GM21381 (cell line): ENCODE data around the gene SMIM8.

Experiments used
- ATAC-seq: cut with Tn5 transposase; IDR thresholded peaks from one replicate; pipeline ENCODE4 v1.9.1; 2021; ENCODE audit warnings: mild to moderate bottlenecking, moderate library complexity; ENCODE audit not compliant: unreplicated experiment

The SMIM8 gene

DNA sequence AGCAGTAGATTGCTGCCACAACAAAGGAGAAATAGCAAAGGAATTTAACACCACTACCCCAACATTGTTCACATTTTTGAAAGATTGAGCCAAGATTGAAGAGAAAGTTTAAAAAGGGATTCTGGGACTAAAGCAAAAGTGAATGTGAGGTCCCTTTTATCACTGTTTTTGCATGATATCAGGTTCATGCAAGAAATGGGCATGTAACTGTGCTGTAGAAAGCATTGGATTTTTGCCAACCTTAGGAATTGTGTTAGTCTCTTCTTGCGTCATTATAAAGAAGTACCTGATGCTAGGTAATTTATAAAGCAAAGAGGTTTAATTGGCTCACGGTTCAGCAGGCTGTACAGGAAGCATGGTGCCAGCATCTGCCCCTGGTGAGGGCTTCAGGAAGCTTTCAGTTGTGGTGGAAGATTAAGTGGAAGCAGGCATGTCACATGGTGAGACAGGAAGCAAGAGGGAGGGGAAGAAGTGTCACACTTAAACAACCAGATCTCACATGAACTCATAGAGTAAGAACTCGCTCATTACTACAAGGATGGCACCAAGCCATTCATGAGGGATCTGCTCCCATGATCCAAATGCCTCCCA is 11.3 kb downstream of the SMIM8 start:
- no peak for ATAC-seq

GRCh38 chr6:87334683-87335082 is 12.3 kb downstream of the SMIM8 start:
- no peak for ATAC-seq

GRCh38 chr6:87336367-87336766 is 14.0 kb downstream of the SMIM8 start:
- ATAC-seq, result no peak

GRCh38 chr6:87340230-87340629 is 17.8 kb downstream of the SMIM8 start:
- ATAC-seq, result no peak

- no peak for ATAC-seq
Measured at GRCh38 chr6:87341158-87341557, 18.8 kb downstream of the SMIM8 start.

GRCh38 chr6:87341899-87342298 is 19.5 kb downstream of the SMIM8 start:
- peak; percentile 89 for ATAC-seq

GRCh38 chr6:87342829-87343228 is 20.4 kb downstream of the SMIM8 start:
- no peak for ATAC-seq

- ATAC-seq, result no peak
Measured at GRCh38 chr6:87344731-87345130, 22.3 kb downstream of the SMIM8 start, which contains the start of gene C6orf163. Gene C6orf163 (plus strand): TSS chr6:87344813. CDS start chr6:87345100, 287 bp downstream.

- ATAC-seq, result no peak
Measured at GRCh38 chr6:87346700-87347099, 24.3 kb downstream of the SMIM8 start.

GRCh38 chr6:87349896-87350295 is 27.5 kb downstream of the SMIM8 start:
- ATAC-seq, result no peak

DNA sequence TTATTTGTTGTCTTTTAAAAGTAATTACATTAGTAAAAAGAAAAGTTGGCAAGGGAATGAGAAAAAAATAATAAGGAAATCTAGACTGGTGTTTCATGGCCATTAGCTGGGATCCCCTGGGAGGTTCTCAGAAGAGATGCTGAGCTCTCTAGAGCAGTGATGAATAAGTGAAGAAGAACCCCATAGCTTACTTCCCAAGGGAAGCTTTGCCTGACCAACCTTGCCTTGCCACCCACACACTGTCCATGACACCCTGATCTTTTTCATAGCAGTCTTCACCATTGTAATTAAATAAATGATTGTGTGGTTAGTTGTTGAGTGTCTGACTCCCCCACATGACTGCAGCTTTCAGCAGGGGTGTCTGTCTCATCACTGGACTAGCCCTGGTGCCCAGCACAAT is 28.1 kb downstream of the SMIM8 start:
- no peak for ATAC-seq

GRCh38 chr6:87351583-87351982 is 29.2 kb downstream of the SMIM8 start:
- no peak for ATAC-seq

- no peak for ATAC-seq
Measured at GRCh38 chr6:87356181-87356580, 33.8 kb downstream of the SMIM8 start.

- no peak for ATAC-seq
Measured at GRCh38 chr6:87357479-87358196, 35.2 kb downstream of the SMIM8 start.

GRCh38 chr6:87364602-87365252 is 42.3 kb downstream of the SMIM8 start:
- ATAC-seq, result no peak

DNA sequence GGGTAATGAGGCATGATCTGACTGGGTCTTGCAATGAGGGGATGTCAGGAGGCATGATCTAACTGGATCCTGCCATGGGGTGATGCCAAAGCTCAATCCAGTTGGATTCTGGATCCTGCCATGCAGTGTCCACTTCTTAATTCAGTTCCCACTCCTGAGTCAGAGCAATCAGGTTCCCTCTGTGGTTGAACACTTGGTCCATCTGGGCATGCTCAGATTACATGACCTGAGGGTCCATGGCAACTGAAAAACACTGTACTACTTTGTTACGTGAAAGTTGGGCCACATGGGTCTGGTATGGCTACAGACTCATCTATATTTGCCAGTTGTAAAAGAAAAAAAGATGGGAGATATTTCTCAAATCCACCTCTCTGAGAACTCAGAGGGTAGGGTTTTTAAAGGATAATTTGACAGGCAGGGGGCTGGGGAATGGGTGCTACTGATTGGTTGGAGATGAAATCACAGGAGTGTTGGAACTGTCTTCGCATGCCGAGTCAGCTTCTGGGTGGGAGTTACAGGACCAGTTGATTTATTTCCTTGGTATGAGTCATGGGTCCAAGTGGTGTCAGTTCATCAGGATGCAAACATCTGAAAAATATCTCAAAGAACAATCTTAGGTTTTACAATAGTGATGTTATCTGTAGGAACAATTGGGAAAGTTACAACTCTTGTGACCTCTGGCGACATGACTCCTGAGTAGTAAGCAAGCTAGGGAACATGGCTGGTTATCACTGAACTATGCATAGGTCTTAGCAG is 43.9 kb downstream of the SMIM8 start:
- ATAC-seq, result no peak

DNA sequence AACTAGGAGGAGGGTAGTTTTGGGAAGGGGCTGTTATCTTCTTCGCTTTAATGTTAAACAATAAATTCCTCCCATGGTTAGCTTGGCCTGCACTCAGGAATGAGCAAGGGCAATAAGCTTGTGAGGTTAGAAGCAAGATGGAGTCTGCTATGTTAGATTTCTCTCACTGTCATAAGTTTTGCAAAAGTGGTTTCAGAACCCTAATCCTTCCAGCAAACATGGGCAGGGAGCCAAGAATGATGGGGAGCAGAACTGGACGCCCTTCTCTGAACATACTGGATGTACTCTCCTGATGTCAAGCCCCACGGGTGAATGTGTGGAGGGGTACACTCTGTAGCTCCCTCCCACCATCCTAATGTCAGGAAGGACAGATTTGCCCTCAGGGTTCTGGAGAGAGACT is 44.5 kb downstream of the SMIM8 start:
- ATAC-seq, result no peak

- ATAC-seq, result no peak
Measured at GRCh38 chr6:87373377-87373776, 51.0 kb downstream of the SMIM8 start.

- ATAC-seq, result no peak
Measured at GRCh38 chr6:87375315-87375714, 52.9 kb downstream of the SMIM8 start.

GRCh38 chr6:87376643-87377042 is 54.3 kb downstream of the SMIM8 start:
- ATAC-seq, result no peak

GRCh38 chr6:87378947-87379346 is 56.6 kb downstream of the SMIM8 start:
- no peak for ATAC-seq
